ENCODE measurements around the gene MYO5B.
"Not testable (repeated sequence)": the region's sequence is repeated elsewhere in the genome, so short reads cannot be mapped to it uniquely, and the experiment has no call there.

The MYO5B gene

GRCh38 chr18:49892148-49892924 is 302.6 kb downstream of the MYO5B start:
- no peaks in the 10 kb centered on the region for H3K36me3 ChIP-seq (ENCODE audit: control insufficient read depth in 4 of 4, insufficient read depth in 4 of 4, low read length in 3 of 4)
- no peak for DNase-seq
- no peak overlapping the region for H3K27ac ChIP-seq (ENCODE audit: insufficient read depth in 1 of 2, low read depth in 1 of 2, low read length in 2 of 2, poor library complexity in 1 of 2, severe bottlenecking in 2 of 2)
- no peak overlapping the region for H3K4me3 ChIP-seq (ENCODE audit: control insufficient read depth in 1 of 7, extremely low read depth in 1 of 7, insufficient read depth in 4 of 7, low read depth in 2 of 7, low read length in 6 of 7)
- H3K9me3 ChIP-seq (ENCODE audit: control extremely low read depth in 1 of 5, control insufficient read depth in 4 of 5, insufficient read depth in 2 of 5, low read depth in 1 of 5, low read length in 4 of 5): no peaks in the 10 kb centered on the region
- WGBS (ENCODE audit: insufficient coverage): 77% methylated on average over 11 of the region's 15 CpGs
- peaks cover 0 to 10% (median 4%) of the 10 kb centered on the region in 5 experiments for H3K27me3 ChIP-seq (replicated peaks in 2 of 5; ENCODE audit: control insufficient read depth in 4 of 5, insufficient read depth in 5 of 5, low read length in 4 of 5)
- ChIA-PET POLR2A (interaction anchor here (0.7 kb wide), 1 partner anchor 512 kb away, joined by 3 read pairs; no protein-coding TSS in a partner anchor), CTCF (no interaction called here)
- H3K4me1 ChIP-seq (ENCODE audit: control extremely low read depth in 1 of 4, control insufficient read depth in 4 of 4, insufficient read depth in 4 of 4, low read length in 3 of 4): no peaks in the 10 kb centered on the region

GRCh38 chr18:49890041-49890440 is 304.9 kb downstream of the MYO5B start:
- DNase-seq: no peak
- H3K27ac ChIP-seq (ENCODE audit: insufficient read depth in 1 of 2, low read depth in 1 of 2, low read length in 2 of 2, poor library complexity in 1 of 2, severe bottlenecking in 2 of 2): no peak overlapping the region
- POLR2A ChIA-PET: no interaction called here
- no peaks in the 10 kb centered on the region for H3K9me3 ChIP-seq (ENCODE audit: control extremely low read depth in 1 of 5, control insufficient read depth in 4 of 5, insufficient read depth in 2 of 5, low read depth in 1 of 5, low read length in 4 of 5)
- peaks cover 0 to 13% (median 4%) of the 10 kb centered on the region in 5 experiments for H3K27me3 ChIP-seq (replicated peaks in 2 of 5; ENCODE audit: control insufficient read depth in 4 of 5, insufficient read depth in 5 of 5, low read length in 4 of 5)
- H3K36me3 ChIP-seq (ENCODE audit: control insufficient read depth in 4 of 4, insufficient read depth in 4 of 4, low read length in 3 of 4): no peaks in the 10 kb centered on the region
- no peaks in the 10 kb centered on the region for H3K4me1 ChIP-seq (ENCODE audit: control extremely low read depth in 1 of 4, control insufficient read depth in 4 of 4, insufficient read depth in 4 of 4, low read length in 3 of 4)
- CTCF ChIA-PET: no interaction called here
- H3K4me3 ChIP-seq (ENCODE audit: control insufficient read depth in 1 of 7, extremely low read depth in 1 of 7, insufficient read depth in 4 of 7, low read depth in 2 of 7, low read length in 6 of 7): no peak overlapping the region

- H3K27me3 ChIP-seq (replicated peaks in 2 of 5; ENCODE audit: control insufficient read depth in 4 of 5, insufficient read depth in 5 of 5, low read length in 4 of 5): peaks cover 0 to 11% (median 5%) of the 10 kb centered on the region in 5 experiments
- CTCF ChIA-PET; H3K4me1 ChIP-seq (ENCODE audit: control extremely low read depth in 1 of 4, control insufficient read depth in 4 of 4, insufficient read depth in 4 of 4, low read length in 3 of 4); H3K9me3 ChIP-seq (ENCODE audit: control extremely low read depth in 1 of 5, control insufficient read depth in 4 of 5, insufficient read depth in 2 of 5, low read depth in 1 of 5, low read length in 4 of 5); H3K36me3 ChIP-seq (ENCODE audit: control insufficient read depth in 4 of 4, insufficient read depth in 4 of 4, low read length in 3 of 4); H3K27ac ChIP-seq (ENCODE audit: insufficient read depth in 1 of 2, low read depth in 1 of 2, low read length in 2 of 2, poor library complexity in 1 of 2, severe bottlenecking in 2 of 2); H3K4me3 ChIP-seq (ENCODE audit: control insufficient read depth in 1 of 7, extremely low read depth in 1 of 7, insufficient read depth in 4 of 7, low read depth in 2 of 7, low read length in 6 of 7); DNase-seq: not testable (repeated sequence)
- WGBS (ENCODE audit: insufficient coverage): 63% methylated on average over 2 of the region's 2 CpGs
- POLR2A ChIA-PET: interaction anchor here (0.6 kb wide), 1 partner anchor 246 kb away, joined by 3 read pairs; no protein-coding TSS in a partner anchor
Measured at GRCh38 chr18:49889552-49889951, 305.4 kb downstream of the MYO5B start.

- DNase-seq: no peak
- H3K4me3 ChIP-seq (ENCODE audit: control insufficient read depth in 1 of 7, extremely low read depth in 1 of 7, insufficient read depth in 4 of 7, low read depth in 2 of 7, low read length in 6 of 7): no peak overlapping the region
- CTCF ChIA-PET: interaction anchor here (0.6 kb wide), 1 partner anchor 388 kb away, joined by 3 read pairs; no protein-coding TSS in a partner anchor
- H3K4me1 ChIP-seq (ENCODE audit: control extremely low read depth in 1 of 4, control insufficient read depth in 4 of 4, insufficient read depth in 4 of 4, low read length in 3 of 4): no peaks in the 10 kb centered on the region
- H3K9me3 ChIP-seq (ENCODE audit: control extremely low read depth in 1 of 5, control insufficient read depth in 4 of 5, insufficient read depth in 2 of 5, low read depth in 1 of 5, low read length in 4 of 5): no peaks in the 10 kb centered on the region
- no peak overlapping the region for H3K27ac ChIP-seq (ENCODE audit: insufficient read depth in 1 of 2, low read depth in 1 of 2, low read length in 2 of 2, poor library complexity in 1 of 2, severe bottlenecking in 2 of 2)
- POLR2A ChIA-PET: no interaction called here
- 71% methylated on average over 7 of the region's 10 CpGs for WGBS (ENCODE audit: insufficient coverage)
- peaks cover 0 to 11% (median 5%) of the 10 kb centered on the region in 5 experiments for H3K27me3 ChIP-seq (replicated peaks in 2 of 5; ENCODE audit: control insufficient read depth in 4 of 5, insufficient read depth in 5 of 5, low read length in 4 of 5)
- no peaks in the 10 kb centered on the region for H3K36me3 ChIP-seq (ENCODE audit: control insufficient read depth in 4 of 4, insufficient read depth in 4 of 4, low read length in 3 of 4)
Measured at GRCh38 chr18:49886891-49887764, 307.8 kb downstream of the MYO5B start.

GRCh38 chr18:49884959-49885358 is 310.0 kb downstream of the MYO5B start:
- peaks cover 0 to 6% (median 5%) of the 10 kb centered on the region in 5 experiments for H3K27me3 ChIP-seq (replicated peaks in 2 of 5; ENCODE audit: control insufficient read depth in 4 of 5, insufficient read depth in 5 of 5, low read length in 4 of 5)
- no peaks in the 10 kb centered on the region for H3K36me3 ChIP-seq (ENCODE audit: control insufficient read depth in 4 of 4, insufficient read depth in 4 of 4, low read length in 3 of 4)
- H3K4me3 ChIP-seq (ENCODE audit: control insufficient read depth in 1 of 7, extremely low read depth in 1 of 7, insufficient read depth in 4 of 7, low read depth in 2 of 7, low read length in 6 of 7): no peak overlapping the region
- CTCF ChIA-PET: interaction anchor here (1.0 kb wide), 1 partner anchor 26 kb away, joined by 3 read pairs; no protein-coding TSS in a partner anchor
- WGBS (ENCODE audit: insufficient coverage): 89% methylated on average over 2 of the region's 2 CpGs
- no peaks in the 10 kb centered on the region for H3K4me1 ChIP-seq (ENCODE audit: control extremely low read depth in 1 of 4, control insufficient read depth in 4 of 4, insufficient read depth in 4 of 4, low read length in 3 of 4)
- no peak for DNase-seq
- H3K9me3 ChIP-seq (ENCODE audit: control extremely low read depth in 1 of 5, control insufficient read depth in 4 of 5, insufficient read depth in 2 of 5, low read depth in 1 of 5, low read length in 4 of 5): no peaks in the 10 kb centered on the region
- POLR2A ChIA-PET: no interaction called here
- H3K27ac ChIP-seq (ENCODE audit: insufficient read depth in 1 of 2, low read depth in 1 of 2, low read length in 2 of 2, poor library complexity in 1 of 2, severe bottlenecking in 2 of 2): no peak overlapping the region

GRCh38 chr18:49884465-49884864 is 310.5 kb downstream of the MYO5B start:
- CTCF ChIA-PET: interaction anchor here (1.0 kb wide), 1 partner anchor 26 kb away, joined by 3 read pairs; no protein-coding TSS in a partner anchor

More at GRCh38 chr18:49884465-49884864, 310.5 kb downstream of the MYO5B start:
- H3K36me3 ChIP-seq (ENCODE audit: control insufficient read depth in 4 of 4, insufficient read depth in 4 of 4, low read length in 3 of 4): no peaks in the 10 kb centered on the region
- no peak overlapping the region for H3K27ac ChIP-seq (ENCODE audit: insufficient read depth in 1 of 2, low read depth in 1 of 2, low read length in 2 of 2, poor library complexity in 1 of 2, severe bottlenecking in 2 of 2)
- H3K4me3 ChIP-seq (ENCODE audit: control insufficient read depth in 1 of 7, extremely low read depth in 1 of 7, insufficient read depth in 4 of 7, low read depth in 2 of 7, low read length in 6 of 7): no peak overlapping the region
- H3K9me3 ChIP-seq (ENCODE audit: control extremely low read depth in 1 of 5, control insufficient read depth in 4 of 5, insufficient read depth in 2 of 5, low read depth in 1 of 5, low read length in 4 of 5): no peaks in the 10 kb centered on the region
- POLR2A ChIA-PET: no interaction called here
- no peak for DNase-seq
- H3K4me1 ChIP-seq (ENCODE audit: control extremely low read depth in 1 of 4, control insufficient read depth in 4 of 4, insufficient read depth in 4 of 4, low read length in 3 of 4): no peaks in the 10 kb centered on the region
- H3K27me3 ChIP-seq (replicated peaks in 2 of 5; ENCODE audit: control insufficient read depth in 4 of 5, insufficient read depth in 5 of 5, low read length in 4 of 5): peaks cover 0 to 9% (median 5%) of the 10 kb centered on the region in 5 experiments
- WGBS (ENCODE audit: insufficient coverage): 100% methylated on average over 1 of the region's 4 CpGs
